GM19035 (cell line): ENCODE results near the gene PDYN.

Experiments used
- ATAC-seq: cut with Tn5 transposase; IDR thresholded peaks from one replicate; pipeline ENCODE4 v1.9.1; 2021; ENCODE audit not compliant: unreplicated experiment

PDYN gene

GRCh38 chr20:1952737-1953530 is 40.9 kb downstream of the PDYN start:
- no peak for ATAC-seq

DNA sequence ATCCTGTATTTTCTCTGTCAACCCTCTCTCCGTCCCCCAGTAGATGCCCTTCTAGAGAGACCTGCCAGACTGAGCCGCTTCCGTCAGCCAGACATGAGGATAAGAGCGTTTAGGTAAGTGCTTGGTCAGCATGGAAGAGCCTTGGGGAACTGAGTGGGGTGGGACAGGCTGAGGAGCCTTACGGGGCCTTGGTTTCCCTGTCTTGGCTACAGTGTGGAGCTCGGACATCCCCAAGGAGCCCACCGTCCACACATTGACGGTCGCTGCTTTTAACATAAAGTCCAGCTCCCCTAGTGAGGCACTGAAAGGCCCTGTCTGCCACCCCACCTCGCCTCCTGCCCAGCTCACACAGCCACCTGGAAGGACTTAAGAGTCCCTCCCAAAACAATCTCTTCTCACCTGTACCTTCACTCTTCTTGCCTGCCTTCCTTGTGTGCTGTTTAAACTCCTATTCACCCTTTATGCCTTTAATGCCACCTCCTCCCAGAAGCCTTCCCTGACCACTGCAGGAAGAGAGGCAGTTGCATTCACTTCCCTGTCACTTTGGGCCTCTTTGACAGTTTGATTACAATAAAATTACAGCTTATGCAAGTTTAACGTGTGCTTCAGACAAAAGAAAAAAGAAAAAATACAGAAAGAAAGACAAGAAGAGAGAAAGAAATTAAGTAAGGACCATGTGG is 42.3 kb downstream of the PDYN start:
- no peak for ATAC-seq

DNA sequence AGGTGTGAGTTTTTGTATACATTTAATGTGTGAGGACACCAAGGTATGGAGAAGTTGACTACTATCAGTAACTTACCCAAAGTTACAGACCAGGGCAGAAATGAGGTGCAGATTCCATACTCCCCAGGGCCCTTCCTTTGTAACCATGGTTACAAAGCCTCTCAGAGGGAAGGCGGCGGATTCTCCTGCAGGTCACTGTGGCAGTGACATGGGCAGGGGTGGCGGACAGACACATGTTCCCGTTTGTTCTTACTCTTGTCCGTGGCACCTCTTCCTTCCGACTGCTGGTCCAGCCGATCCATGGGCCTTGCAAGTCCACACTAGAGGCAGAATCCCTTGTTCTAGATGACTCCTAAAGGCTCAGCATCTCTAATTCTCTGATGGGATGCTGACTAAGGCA is 43.0 kb downstream of the PDYN start:
- ATAC-seq, result no peak

GRCh38 chr20:1949347-1950100 is 44.3 kb downstream of the PDYN start:
- ATAC-seq, result no peak

- no peak for ATAC-seq
These were observed 46.4 kb downstream of the PDYN start for GRCh38 chr20:1947535-1947846.

- ATAC-seq, result no peak
These were observed 46.9 kb downstream of the PDYN start for GRCh38 chr20:1946762-1947534.

DNA sequence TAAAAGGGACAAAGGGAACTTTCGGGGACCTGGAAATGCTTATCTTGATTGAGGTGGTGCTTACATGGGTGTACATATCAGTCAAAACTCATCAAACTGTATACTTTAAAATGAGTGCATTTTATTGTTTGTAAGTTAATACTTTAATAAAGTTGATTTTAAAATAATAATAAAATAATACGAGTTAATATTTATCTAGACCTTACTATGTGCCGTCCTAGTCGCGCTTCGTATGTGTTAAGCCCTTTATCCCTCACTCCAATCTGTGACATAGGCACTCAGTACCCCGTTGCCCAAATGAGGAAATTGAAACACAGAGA is 47.5 kb downstream of the PDYN start:
- no peak for ATAC-seq

- ATAC-seq, result no peak
These were observed 48.2 kb downstream of the PDYN start for GRCh38 chr20:1945660-1946059.

GRCh38 chr20:1945134-1945618 is 48.7 kb downstream of the PDYN start:
- ATAC-seq, result no peak

- no peak for ATAC-seq
These were observed 49.3 kb downstream of the PDYN start for GRCh38 chr20:1944345-1945091.

DNA sequence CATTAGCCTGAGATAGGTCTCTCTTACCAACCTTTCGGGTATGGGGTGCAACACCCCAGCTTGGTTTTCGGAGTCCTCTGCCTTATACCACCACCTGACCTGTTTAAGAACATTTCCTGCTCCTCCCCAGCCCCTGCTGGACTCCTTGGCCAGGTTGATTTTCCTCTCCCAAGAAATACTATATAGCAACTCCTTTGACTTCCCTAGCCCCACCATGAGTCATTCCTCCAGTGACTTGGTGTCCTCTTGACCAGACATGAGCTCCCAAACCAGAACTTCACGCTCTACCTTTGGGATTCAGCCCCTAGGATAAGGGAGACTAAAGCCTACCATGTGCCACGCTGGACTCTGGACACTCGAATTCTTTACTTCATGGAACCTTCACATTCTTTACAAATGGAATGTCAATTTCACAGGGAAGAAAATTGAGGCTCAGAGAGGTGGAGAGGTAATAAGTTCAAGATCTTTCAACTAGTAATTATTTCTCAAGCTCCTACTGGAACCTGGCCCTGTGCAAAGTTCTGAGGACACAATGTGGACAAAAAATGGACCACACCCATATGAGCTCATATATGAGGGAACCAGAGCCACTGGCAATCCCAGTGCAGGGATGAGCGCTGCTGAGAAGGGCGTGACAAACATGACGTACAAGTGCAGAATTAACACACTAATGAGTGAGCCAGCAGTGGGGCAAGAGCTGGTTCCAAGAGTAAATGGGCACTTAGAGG is 50.4 kb downstream of the PDYN start:
- no peak for ATAC-seq

- ATAC-seq, result no peak
These were observed 51.2 kb downstream of the PDYN start for GRCh38 chr20:1942486-1943274.

- no peak for ATAC-seq
These were observed 51.8 kb downstream of the PDYN start for GRCh38 chr20:1942061-1942460.

DNA sequence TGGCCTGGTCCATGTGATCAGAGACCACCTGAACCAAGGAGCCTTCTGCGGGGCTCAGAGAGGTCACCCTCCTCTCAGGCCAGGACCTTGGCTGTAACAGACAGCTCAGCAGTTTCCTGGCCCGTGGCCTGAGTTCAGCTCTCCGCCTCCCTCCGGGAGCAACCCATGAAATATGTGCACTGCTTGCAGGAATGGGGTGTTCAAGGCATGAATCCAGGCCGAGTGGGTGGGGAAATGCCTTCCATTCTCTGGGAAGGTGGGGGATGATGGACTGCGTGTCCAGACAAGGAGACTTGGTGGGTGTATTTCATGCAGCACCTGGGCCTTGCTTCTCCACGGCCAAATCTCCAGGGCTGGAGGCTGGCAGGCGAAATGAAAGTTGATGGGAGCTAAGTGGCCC is 52.6 kb downstream of the PDYN start:
- no peak for ATAC-seq

DNA sequence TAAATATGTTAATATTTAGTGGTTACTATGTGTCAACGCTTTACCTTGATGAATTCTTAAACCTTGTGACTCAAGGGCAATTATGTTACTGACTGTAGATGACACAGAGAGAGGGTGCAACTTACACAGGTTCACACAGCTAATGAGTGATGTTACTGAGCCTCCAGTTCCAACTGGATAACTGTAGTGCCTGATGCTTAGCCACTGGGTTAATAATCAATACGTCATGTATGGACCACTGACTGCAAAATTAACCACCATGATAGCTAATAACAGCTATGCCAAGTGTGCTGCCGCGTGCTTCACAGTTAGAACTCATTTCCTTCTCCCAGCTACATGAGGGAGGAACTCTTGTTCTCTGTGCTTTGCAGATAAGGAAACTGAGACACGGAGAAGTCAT is 53.3 kb downstream of the PDYN start:
- no peak for ATAC-seq

DNA sequence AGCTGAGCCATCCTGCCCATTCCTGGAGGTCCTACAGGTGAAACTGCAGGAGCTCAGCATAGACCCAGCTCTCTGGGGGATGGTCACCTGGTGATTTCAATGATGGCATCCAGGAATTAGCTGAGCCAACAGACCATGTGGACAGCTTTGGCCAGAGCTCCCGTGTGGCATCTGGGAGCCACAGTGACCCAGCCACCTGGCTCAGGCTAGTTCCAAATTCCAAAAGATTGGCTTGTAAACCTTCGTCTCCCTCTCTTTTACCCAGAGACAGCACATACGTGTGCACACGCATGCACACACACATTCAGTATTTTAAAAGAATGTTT is 54.6 kb downstream of the PDYN start:
- ATAC-seq, result no peak

DNA sequence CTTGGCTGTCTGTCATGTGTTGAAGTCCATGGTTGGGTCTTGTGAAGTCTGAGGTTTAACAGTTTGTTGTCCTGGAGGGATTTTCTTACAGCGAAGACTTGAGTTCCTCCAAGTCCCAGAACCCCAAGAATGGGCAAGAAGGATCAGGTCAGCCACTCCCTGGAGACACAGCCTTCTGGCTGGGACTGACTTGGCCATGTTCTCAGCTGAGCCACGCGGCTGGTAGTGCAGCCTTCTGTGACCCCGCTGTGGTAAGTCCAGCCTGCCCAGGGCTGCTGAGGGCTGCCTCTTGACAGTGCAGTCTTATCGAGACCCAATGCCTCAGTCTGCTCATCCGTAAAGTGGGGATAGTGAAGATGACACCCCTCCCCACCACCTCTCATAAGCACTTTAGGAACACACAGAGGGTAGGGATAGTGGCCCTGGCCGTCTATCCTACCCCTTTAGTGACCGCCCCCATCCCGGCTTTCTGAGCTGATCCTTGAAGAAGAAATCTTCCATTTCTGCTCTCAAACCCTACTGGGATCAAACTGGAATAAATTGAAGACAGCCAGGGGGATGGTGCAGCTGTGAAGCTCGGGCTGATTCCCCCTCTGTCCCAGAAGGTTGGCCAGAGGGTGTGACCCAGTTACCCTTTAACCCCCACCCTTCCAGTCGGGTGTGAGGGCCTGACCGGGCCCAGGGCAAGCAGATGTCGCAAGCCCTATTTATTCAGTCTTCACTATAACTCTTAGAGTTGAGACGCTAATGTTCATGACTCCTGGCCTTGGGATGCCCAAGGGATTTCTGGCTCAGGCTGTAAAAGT is 55.2 kb downstream of the PDYN start:
- ATAC-seq, result no peak

DNA sequence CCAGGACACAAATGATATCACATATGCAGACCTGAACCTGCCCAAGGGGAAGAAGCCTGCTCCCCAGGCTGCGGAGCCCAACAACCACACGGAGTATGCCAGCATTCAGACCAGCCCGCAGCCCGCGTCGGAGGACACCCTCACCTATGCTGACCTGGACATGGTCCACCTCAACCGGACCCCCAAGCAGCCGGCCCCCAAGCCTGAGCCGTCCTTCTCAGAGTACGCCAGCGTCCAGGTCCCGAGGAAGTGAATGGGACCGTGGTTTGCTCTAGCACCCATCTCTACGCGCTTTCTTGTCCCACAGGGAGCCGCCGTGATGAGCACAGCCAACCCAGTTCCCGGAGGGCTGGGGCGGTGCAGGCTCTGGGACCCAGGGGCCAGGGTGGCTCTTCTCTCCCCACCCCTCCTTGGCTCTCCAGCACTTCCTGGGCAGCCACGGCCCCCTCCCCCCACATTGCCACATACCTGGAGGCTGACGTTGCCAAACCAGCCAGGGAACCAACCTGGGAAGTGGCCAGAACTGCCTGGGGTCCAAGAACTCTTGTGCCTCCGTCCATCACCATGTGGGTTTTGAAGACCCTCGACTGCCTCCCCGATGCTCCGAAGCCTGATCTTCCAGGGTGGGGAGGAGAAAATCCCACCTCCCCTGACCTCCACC is 56.4 kb downstream of the PDYN start:
- ATAC-seq, result no peak
